ENCODE results near the gene PGS1.

PGS1 gene

GRCh38 chr17:78427140-78427539 lies 48.7 kb downstream of the PGS1 start:
- DNase-seq (ENCODE audit: low spot score): no peak

DNA sequence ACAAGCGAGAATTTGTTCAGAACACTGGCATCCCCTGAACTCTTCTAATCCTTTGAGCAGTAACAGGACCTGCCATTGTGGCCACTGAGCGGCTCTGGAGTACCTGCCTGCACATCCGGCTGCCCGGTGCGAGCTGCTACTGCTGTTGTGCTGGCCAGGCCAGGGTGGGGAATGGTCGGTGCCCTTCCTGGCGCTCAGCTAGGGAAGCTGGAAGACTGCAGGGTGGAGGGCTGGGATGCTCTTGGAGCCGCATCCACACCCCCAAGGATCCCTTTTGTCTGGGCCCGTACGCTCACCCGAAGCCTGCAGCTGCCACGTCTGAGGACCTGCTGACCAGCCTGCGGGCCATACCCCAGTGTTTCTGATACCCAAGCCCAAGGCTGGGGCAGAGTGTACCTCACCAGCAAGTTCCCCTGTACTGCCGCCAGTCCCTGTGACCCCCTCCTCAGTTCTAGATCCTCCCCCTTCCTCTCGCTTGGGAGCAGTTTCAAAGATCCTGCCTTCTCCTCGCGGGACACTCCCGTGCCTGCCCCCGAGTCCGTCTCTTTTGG lies 49.7 kb downstream of the PGS1 start:
- no peak for DNase-seq (ENCODE audit: low spot score)

DNA sequence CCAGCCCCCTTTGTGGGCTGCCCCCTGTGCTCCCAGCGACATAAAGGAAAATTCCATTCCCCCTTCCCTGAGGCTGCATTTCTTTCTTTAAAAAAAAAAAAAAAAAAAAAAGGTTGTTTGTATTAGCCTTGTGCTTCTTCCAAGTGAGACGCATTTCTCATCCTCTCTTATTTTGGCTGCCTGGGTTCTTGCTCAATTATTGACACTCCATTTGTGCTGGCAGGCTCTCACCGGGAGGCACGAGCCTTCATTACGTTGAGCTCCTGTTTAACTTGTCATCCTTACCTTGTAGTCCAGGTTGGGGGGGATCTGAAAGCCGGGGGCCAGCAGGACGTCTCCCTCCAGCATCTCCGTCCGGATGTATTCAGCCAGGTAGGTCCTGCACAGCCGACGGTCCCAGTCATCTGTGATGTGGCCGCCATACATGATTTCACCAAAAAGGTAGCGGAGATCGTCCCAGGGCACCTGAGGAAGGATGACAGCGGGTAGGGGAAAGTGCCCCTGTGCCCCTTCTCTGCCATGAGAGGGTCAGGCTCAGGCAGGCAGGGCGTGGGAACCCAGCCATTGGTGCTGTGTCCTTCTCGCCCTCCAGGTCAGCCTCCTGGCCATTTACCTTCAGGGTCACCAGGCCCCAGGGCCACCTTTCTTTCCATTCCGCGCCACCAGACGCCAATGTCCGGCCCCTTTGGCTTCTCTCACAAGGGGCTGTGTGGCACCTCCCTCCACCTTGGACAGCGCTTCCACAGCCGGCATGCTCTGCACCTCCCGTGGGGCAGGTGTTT lies 50.6 kb downstream of the PGS1 start:
- DNase-seq (ENCODE audit: low spot score): no peak

DNA sequence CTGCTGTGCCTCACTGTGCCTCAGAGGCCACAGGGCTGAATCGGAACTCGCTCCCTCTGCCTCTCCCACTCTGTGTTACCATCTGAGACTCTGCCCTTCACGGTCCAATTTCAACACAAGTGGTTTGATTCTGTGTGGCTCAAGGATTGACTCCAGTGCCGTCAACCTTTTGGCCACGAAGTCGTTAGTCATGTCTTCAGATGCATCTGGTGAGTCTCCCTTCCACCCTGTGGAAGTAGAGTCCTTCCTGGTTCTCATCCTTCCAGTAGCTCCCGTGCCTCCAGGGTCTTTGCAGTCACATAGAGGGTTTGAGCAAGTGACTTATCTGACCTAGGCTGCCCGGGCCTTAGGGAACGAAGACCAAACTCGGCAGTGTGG lies 51.2 kb downstream of the PGS1 start:
- DNase-seq (ENCODE audit: low spot score): no peak

GRCh38 chr17:78430892-78431691 lies 52.6 kb downstream of the PGS1 start:
- DNase-seq (ENCODE audit: low spot score): no peak

DNA sequence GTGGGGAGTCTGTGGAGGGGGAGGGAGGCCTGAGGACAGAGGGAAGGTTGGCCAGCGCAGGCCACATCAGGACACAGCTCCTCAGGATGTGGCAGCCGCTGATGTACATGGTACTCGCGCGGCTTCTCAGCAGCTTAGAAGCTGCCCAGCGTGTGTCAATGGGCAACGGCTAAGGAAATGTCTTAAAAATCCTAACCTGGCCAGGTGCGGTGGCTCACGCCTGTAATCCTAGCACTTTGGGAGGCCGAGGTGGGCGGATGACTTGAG lies 53.2 kb downstream of the PGS1 start:
- no peak for DNase-seq (ENCODE audit: low spot score)

- peak; percentile 88 for DNase-seq (ENCODE audit: low spot score)
Observed at GRCh38 chr17:78432226-78433012, 54.0 kb downstream of the PGS1 start.

DNA sequence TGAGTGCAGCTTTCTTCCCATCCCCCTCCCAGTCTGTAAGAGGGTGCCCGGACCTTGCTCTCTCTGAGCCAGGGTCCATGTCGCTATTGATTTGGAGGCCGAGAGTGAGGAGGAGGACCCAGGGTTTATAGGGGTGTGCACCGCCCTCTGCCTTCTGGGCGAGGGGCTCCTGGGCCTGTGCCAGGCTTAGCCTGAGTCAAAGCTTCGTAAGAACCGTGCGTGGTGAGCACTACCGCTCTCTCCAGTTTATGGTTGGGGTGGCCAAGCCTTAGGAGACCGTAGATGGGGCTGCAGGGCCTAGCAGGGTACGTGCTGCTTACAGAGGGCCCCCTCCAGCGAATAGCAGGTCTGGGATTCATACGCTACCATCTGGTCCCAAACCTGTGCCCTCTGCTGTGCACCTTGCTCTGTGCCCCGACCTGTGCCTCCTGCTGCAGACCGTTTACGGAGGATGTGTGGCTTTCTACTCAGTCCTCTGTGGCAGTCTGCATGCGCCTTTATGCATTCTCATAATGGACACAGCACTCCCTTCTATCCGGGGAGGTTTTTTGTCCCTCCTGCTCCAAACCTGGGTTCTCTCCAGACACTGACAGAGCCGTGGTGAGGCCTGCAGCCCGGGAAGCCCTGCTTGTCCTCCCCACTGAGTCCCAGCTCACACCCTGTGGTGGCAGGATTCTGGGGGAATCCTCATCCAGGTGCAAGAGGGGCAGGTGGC lies 54.7 kb downstream of the PGS1 start:
- no peak for DNase-seq (ENCODE audit: low spot score)

- DNase-seq (ENCODE audit: low spot score): no peak
Observed at GRCh38 chr17:78433780-78434335, 55.4 kb downstream of the PGS1 start.

DNA sequence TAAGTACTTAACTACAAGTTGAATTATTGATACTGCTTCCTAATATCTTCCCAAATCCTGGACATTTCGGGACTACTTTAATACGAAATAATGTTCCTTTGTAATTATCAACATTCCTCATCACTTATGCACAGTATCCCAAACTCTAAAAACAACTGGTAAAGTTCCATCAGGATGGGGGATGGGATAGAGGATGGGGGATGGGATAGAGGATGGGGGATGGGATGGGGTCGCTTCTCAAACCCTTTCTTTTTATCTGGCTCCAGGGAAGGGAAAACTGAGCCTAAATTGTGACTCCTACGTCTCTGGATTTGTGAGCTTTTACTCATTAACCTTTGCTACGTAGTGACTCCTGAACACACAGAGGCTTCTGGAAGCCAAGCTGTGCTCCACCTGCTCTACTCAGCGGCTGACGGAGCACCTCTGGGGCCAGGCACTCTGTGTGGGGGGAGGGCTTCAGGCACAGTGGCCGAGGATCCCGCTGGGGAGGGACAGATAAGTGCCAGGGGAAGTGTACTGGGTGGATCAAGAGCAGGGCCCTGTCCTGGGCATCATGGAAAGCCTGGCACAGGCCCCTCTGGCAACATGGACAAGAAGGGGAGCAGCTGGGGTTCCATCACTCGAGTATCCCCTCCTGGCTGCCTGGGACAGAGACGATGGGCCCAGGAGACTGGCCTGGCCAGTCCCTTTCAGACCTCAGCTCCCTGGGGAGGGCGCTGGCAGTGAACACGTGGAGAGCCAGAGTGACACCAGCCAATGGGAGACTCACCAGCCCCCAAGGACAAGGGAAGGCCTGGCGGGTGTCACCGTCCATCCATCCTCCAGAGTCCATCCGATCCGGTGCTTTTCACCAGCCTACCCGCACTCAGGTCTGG lies 56.2 kb downstream of the PGS1 start:
- no peak for DNase-seq (ENCODE audit: low spot score)

GRCh38 chr17:78435330-78436005 lies 57.0 kb downstream of the PGS1 start:
- DNase-seq (ENCODE audit: low spot score): no peak

DNA sequence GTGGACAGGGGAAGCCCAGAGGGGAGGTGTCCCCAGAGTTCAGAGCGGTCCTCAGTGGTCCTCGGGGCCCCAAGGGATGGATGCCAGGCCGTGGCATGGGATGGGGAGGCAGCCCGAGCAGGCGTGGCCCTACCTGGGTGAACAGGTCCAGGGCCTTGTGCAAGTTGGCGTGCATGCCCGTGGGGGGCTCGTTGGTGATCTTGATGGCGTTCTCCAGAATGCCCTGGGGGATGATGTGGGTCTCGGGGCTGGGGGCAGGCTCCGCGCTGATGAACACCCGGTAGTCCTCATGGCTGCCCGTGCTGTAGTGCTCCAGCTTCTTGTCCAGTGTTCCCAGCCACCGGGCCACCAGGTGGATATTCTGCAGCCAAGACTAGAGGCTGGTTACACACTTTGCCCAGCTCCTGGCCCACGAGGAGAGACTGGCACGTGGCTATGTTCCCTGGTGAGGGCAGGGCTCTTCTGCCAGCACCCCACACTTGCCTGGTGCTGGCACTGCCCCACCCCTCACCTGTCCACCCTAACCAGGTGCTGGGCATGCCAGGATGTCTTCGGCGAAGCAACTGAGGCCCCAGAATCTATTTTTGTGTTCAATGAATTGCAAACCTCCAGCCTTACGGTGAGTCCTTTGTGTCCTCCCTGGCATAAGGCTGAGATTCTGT lies 59.2 kb downstream of the PGS1 start:
- DNase-seq (ENCODE audit: low spot score): no peak

DNA sequence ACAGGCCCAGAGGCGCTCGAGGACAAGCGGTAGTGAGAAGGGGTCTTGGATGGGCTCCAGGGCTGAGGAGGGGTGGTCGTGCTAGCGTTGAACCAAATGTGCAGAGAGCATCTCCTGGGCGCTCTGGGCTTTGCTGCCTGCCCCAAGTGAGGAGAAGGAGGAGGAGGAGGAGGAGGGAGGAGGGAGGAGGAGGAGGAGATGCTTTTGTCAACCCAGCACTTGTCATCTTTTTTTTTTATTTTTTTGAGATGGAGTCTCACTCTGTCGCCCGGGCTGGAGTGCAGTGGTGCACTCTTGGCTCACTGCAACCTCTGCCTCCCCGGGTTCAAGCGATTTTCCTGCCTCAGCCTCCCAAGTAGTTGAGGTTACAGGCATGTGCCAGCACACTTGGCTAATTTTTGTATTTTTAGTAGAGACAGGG lies 59.8 kb downstream of the PGS1 start:
- DNase-seq (ENCODE audit: low spot score): no peak

DNA sequence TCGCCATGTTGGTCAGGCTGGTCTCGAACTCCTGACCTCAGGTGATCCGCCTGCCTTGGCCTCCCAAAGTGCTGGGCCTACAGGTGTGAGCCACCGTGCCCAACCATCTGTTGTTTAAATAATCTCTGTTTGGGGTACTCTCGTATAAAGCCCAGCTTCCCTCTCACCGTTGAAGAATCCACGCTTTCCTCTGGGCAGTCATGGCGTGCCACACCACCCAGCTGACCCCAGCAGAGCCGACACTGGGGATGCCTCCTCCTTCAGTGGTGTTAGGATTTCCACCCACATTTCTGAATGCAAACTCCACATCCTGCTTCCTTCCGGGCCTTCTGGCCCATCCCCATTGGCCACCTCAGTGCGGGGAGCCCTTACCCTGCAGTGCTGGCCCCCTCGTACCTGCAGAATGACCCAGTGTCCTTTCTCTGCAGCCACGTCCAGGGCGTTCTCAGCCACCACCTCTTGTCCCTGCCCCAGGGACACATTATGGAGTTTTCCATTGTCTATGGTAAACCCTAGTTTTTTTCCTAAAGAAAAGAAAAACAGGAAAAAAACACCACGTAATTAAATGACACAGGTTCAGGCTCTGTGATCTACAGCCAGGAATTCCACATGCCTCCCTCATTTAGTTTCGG lies 60.4 kb downstream of the PGS1 start:
- no peak for DNase-seq (ENCODE audit: low spot score)

GRCh38 chr17:78441271-78441971 lies 63.0 kb downstream of the PGS1 start:
- DNase-seq (ENCODE audit: low spot score): no peak

DNA sequence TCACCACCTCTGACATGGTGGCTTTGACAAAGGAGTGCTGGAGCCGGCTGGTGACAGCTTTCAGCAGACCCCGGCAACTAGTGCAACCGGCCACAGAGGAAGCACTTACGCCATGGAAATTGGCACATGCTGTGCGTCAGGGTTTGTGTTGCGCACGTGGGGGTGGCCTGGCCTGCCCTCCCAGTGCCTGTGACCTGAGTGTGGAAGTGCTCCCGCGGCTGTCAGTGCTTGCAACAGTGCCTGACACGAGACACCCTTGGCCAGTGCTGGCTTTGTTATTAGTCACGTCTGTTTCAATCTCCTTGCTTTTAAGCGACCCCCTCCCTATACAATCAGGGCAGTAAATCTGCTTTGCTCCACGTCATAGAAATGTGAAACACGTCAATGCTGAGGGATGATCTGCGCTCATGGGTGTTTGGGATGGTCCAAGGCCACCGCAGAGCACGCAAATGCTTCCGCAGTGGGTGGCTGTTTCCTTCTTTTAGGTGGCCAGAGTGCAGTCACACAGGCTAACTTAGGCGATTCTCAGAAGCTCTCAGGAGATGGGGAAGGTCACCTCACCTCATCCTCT lies 64.3 kb downstream of the PGS1 start:
- no peak for DNase-seq (ENCODE audit: low spot score)

DNA sequence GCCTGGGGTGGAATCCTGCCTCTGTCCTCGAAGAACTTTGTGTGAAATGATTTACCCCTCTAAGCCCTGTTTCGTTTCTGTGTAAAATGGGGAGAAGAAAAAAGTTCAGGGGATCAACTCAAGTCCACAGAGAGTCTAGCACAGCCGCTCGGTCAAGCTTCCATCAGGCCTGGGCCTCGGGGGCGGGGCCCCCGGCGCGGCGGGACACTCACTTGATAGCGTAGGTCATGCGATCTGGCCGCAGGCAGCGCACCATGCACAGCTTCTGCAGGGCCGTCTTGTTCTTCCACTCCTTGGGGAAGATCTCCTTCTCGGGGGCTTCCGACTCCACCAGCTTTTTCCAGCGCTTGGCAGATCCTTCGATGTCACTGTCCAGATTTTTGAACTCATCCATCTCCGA lies 65.9 kb downstream of the PGS1 start:
- no peak for DNase-seq (ENCODE audit: low spot score)

DNA sequence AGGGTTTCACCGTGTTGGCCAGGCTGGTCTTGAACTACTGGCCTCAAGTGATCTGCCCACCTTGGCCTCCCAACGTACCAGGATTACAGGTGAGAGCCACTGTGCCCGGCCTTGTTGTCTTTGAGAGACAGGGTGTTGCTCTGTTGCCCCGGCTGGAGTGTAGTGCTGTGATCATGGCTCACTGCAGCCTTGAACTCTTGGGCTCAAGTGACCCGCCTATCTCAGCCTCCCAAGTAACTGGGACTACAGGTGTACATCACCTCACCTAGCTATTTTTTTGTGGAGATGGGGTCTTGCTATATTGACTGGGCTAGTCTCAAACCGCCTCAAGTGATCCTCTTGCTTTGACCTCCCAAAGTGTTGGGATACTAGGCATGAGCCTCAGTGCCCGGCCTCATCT lies 68.4 kb downstream of the PGS1 start:
- DNase-seq (ENCODE audit: low spot score): no peak

Measured in putamen (tissue), 1 donor.